Cardiac muscle cell (in vitro differentiated cells and primary cell): ENCODE data around the gene LGI2. TPM values are rescaled to one million over a fixed set of nuclear protein-coding genes. Genes with fewer than 3 reads are reported as not detected.

ENCODE experiments used
- DNase-seq, 2 donors: peaks; one replicate each; pipeline versions ENCODE4 v3.0.0 to v3.0.0-alpha.2; 2010 to 2017; ENCODE audit warnings: low read depth in 1 of 2, low spot score in 1 of 2
- H3K27ac ChIP-seq: fragments of 200-600 bp; sonication (generic); 2 replicates; pipeline ENCODE4 v1.5.1; 2016
- H3K27me3 ChIP-seq: fragments of 200-600 bp; sonication (generic); 2 replicates; pipeline ENCODE4 v1.6.0; 2016; ENCODE audit warnings: control low read depth
- H3K36me3 ChIP-seq: fragments of 200-600 bp; sonication (generic); 2 replicates; pipeline ENCODE4 v1.5.1; 2016; ENCODE audit warnings: control low read depth
- H3K4me1 ChIP-seq: fragments of 200-600 bp; sonication (generic); 2 replicates; pipeline ENCODE4 v1.8.1; 2017; ENCODE audit warnings: low read depth, mild to moderate bottlenecking, mixed run types
- H3K4me3 ChIP-seq: fragments of 200-600 bp; sonication (generic); 2 replicates; pipeline ENCODE4 v1.5.1; 2016; ENCODE audit warnings: mild to moderate bottlenecking
- H3K9me3 ChIP-seq: fragments of 200-600 bp; sonication (generic); 2 replicates; pipeline ENCODE4 v1.5.1; 2017; ENCODE audit warnings: low read depth, mild to moderate bottlenecking, control low read depth
- polyA plus RNA-seq: library from polyadenylated mRNA; unstranded; fragments of >200 nt; fragmentation: Nextera tagmentation; extraction: Ambion mirVana; gene quantifications from 2 replicates; pipeline ENCODE4 v1.2.1, GENCODE V29; 2016
- total RNA-seq: library from RNA; depleted of rRNA; stranded (reverse); fragments of >200 nt; gene quantifications from 2 replicates; pipeline ENCODE4 v1.2.3, GENCODE V29; 2016
- TF ChIP-seq, protein P1 (sequence below): IDR thresholded peaks from 2 replicates; pipeline ENCODE4 v1.5.1; 2012; ENCODE audit warnings: low read depth, mild to moderate bottlenecking, low read length

The LGI2 gene, protein sequence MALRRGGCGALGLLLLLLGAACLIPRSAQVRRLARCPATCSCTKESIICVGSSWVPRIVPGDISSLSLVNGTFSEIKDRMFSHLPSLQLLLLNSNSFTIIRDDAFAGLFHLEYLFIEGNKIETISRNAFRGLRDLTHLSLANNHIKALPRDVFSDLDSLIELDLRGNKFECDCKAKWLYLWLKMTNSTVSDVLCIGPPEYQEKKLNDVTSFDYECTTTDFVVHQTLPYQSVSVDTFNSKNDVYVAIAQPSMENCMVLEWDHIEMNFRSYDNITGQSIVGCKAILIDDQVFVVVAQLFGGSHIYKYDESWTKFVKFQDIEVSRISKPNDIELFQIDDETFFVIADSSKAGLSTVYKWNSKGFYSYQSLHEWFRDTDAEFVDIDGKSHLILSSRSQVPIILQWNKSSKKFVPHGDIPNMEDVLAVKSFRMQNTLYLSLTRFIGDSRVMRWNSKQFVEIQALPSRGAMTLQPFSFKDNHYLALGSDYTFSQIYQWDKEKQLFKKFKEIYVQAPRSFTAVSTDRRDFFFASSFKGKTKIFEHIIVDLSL
- 4.8 and 7.2 TPM in 2 replicates for total RNA-seq
- 8.7 and 12.6 TPM in 2 replicates for polyA plus RNA-seq

DNA sequence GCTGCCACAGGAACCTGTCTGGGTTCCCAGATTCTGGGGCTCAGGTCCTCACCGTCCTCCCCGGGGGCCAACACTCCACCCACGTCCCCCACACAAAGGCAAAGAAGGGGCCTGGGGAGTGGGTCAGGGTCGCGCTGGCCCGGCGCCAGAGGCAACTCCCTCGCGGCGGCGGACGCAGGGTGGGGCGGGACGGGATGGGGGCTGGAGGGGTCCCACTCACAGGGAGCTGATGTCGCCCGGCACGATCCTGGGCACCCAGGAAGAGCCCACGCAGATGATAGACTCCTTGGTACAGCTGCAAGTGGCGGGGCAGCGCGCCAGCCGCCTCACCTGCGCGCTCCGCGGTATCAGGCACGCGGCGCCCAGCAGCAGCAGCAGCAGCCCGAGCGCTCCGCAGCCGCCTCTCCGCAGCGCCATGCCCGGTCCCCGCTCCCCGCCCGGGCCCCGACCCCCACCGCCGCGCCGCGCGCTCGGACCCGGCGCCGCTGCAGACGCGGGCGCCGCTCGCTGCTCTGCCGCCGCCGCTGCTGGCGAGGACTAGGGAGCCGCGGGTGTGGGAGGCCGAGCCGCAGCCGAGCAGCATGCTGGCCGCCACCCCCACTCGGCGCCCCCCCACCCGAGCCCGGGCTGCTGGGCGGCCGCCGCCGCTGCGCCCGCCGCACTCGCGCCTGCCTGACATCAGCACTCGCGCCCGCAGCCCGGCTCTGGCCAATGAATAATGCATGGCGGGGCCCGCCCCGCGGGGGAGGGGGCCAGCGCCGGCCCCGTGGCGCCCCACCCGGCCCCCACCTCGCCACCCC lies at the start of gene LGI2:
Gene LGI2, minus strand, starts transcription at position 670 of the 800 bp plus-strand sequence. Its CDS starts 253 bp downstream, at position 417.
- Histone ChIP-seq H3K27me3 (peaks cover 29% of the 10 kb centered on the region), H3K36me3 (no peaks in the 10 kb centered on the region), H3K4me1 (no peaks in the 10 kb centered on the region), H3K27ac (no peak within 1 kb of the TSS), H3K4me3 (peak within 1 kb of the TSS; percentile 72), H3K9me3 (no peaks in the 10 kb centered on the region)
- TF ChIP-seq, protein P1, sequence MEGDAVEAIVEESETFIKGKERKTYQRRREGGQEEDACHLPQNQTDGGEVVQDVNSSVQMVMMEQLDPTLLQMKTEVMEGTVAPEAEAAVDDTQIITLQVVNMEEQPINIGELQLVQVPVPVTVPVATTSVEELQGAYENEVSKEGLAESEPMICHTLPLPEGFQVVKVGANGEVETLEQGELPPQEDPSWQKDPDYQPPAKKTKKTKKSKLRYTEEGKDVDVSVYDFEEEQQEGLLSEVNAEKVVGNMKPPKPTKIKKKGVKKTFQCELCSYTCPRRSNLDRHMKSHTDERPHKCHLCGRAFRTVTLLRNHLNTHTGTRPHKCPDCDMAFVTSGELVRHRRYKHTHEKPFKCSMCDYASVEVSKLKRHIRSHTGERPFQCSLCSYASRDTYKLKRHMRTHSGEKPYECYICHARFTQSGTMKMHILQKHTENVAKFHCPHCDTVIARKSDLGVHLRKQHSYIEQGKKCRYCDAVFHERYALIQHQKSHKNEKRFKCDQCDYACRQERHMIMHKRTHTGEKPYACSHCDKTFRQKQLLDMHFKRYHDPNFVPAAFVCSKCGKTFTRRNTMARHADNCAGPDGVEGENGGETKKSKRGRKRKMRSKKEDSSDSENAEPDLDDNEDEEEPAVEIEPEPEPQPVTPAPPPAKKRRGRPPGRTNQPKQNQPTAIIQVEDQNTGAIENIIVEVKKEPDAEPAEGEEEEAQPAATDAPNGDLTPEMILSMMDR, result no peak
- peak; percentile 45 to 70 for DNase-seq

DNA sequence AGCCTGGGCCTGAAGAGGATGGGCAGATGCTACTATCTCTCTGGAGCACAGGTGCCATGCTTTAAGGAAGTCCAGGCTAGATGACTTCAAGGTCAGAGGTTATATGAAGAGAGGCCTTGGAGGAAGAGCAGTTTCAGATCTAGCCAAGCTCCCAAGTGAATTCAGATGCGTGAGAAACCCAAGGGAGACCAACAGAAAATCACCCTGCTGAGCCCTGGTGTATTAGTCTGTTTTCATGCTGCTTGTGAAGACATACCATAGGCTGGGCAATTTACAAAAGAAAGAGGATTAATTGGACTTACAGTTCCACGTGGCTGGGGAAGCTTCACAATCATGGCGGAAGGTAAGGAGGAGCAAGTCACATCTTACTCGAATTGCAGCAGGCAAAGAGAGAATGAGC lies 47.8 kb upstream of the LGI2 start:
- Histone ChIP-seq H3K4me1 (peaks cover 38% of the 10 kb centered on the region), H3K27me3 (no peaks in the 10 kb centered on the region), H3K36me3 (no peaks in the 10 kb centered on the region), H3K27ac (peak overlapping the region; percentile 48), H3K4me3 (no peak overlapping the region), H3K9me3 (no peaks in the 10 kb centered on the region)
- DNase-seq, result no peak
- TF ChIP-seq, protein P1, result no peak

DNA sequence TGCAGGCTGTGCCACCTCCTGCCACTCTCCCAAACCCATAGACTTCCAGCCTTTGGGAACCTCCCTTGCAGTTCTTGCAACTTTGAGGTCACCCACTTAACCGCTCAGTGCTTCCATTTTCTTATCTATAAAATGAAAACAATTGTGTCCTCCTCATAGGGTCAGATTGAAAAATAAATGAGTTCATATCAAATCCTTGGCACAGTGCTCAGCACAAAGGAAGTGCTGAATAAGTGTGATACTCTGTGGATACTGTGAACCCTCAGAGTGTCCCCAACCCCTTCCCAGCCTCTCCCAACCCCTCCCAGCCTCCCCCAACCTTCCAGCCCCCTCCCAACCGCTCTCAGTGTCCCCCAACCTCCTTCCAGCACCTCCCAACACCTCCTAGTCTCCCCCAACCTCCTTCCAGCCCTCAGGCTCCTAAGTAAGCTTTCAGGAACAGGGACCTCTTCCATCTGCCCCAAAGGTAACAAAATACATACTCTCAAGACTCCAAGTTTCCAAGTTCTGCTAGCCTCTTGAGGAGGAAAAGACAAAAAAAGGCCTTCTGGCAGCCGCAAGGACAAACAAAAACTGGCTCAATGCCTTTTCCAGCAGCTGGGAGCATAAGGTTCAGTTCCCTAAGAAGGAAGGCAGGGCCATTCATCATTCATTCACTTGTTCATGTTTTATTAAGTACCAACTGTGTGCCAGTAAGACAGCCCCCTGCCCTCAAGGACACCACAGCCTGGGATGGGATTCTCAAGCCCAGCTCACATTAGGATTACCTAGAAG lies 46.1 kb upstream of the LGI2 start:
- H3K27me3 ChIP-seq, result no peaks in the 10 kb centered on the region
- H3K27ac ChIP-seq, result no peak overlapping the region
- peaks cover 31% of the 10 kb centered on the region for H3K4me1 ChIP-seq
- peak in 1 of 2 donors; percentile 41 for DNase-seq
- no peaks in the 10 kb centered on the region for H3K9me3 ChIP-seq
- no peak overlapping the region for H3K4me3 ChIP-seq
- TF ChIP-seq, protein P1, result no peak
- H3K36me3 ChIP-seq, result no peaks in the 10 kb centered on the region

DNA sequence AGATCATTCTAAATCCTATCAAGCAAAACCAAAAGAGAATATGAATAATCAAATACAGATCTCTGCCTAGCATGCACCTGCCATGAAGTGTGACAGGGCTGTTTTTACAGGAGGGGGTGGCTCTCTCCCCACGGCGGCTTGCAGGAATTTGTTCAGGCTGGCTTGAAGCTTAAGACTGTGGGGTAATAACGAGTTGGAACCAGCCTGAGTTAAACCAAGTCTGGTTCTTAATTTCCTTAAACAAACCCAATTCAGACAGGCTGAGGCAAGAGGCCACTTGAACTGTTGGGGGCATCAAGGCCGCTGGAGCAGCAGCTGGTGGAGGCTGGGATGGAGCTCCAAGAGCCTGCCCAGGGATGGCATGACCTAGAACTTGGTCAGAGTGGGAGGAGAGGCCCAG lies 45.1 kb upstream of the LGI2 start:
- Histone ChIP-seq H3K9me3 (no peaks in the 10 kb centered on the region), H3K27ac (peak overlapping the region; percentile 35), H3K27me3 (no peaks in the 10 kb centered on the region), H3K4me1 (peaks cover 25% of the 10 kb centered on the region), H3K36me3 (no peaks in the 10 kb centered on the region), H3K4me3 (no peak overlapping the region)
- TF ChIP-seq, protein P1, result no peak
- no peak for DNase-seq

DNA sequence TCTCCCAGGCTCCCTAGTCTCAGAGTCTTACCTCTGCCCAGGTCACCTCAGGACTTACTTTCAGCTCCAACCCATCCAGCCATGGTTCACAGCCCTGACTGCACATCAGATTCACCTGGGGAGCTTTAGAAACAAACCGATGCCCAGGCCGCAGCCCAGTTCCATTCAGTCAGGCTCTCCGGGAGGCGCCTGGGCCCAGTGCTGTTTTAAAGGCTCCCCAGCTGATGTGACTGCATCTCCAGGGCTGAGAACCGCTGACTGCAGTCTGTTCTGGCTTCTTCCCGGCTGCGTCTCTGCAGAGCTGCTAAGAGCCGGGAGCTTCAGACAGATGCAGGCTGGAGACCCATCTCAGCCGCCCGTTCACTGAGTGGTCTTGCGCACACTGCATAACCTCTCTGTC lies 44.4 kb upstream of the LGI2 start:
- no peak for DNase-seq
- H3K4me1 ChIP-seq, result peaks cover 19% of the 10 kb centered on the region
- H3K27ac ChIP-seq, result peak overlapping the region; percentile 32
- H3K4me3 ChIP-seq, result no peak overlapping the region
- TF ChIP-seq, protein P1, result no peak
- no peaks in the 10 kb centered on the region for H3K27me3 ChIP-seq
- H3K9me3 ChIP-seq, result no peaks in the 10 kb centered on the region
- H3K36me3 ChIP-seq, result no peaks in the 10 kb centered on the region
